WERI-Rb-1 (cell line): Measurements from ENCODE around the gene NCOA1.
"Not testable (repeated sequence)": the region's sequence is repeated elsewhere in the genome, so short reads cannot be mapped to it uniquely, and the experiment has no call there.

ENCODE experiments used
- DNase-seq: peaks from one replicate; pipeline ENCODE4 v3.0.0-alpha.2; 2020
- H3K27ac ChIP-seq: fragments of 250-450 bp; sonication (Bioruptor Pico); 2 replicates; pipeline ENCODE4 v1.5.1; 2020; ENCODE audit warnings: mild to moderate bottlenecking, moderate library complexity
- H3K27me3 ChIP-seq: fragments of 250-450 bp; sonication (Bioruptor Pico); 2 replicates; pipeline ENCODE4 v1.5.1; 2021; ENCODE audit warnings: mild to moderate bottlenecking, low read depth, moderate library complexity; ENCODE audit not compliant: insufficient read depth, severe bottlenecking
- H3K36me3 ChIP-seq: fragments of 250-450 bp; sonication (Bioruptor Pico); 2 replicates; pipeline ENCODE4 v1.5.1; 2020; ENCODE audit warnings: mild to moderate bottlenecking, moderate library complexity
- H3K4me3 ChIP-seq: 2 replicates; pipeline ENCODE4 v1.5.1; 2011; ENCODE audit warnings: low read depth, mild to moderate bottlenecking, control low read depth, low read length
- H3K9me3 ChIP-seq: fragments of 250-450 bp; sonication (Bioruptor Pico); 2 replicates; pipeline ENCODE4 v1.5.1; 2021; ENCODE audit warnings: mild to moderate bottlenecking, moderate library complexity; ENCODE audit not compliant: severe bottlenecking
- CTCF ChIP-seq: IDR thresholded peaks from 2 replicates; pipeline ENCODE4 v1.5.1; 2011; ENCODE audit warnings: low read depth, mild to moderate bottlenecking, control low read depth, inconsistent platforms, low read length

The NCOA1 gene

DNA sequence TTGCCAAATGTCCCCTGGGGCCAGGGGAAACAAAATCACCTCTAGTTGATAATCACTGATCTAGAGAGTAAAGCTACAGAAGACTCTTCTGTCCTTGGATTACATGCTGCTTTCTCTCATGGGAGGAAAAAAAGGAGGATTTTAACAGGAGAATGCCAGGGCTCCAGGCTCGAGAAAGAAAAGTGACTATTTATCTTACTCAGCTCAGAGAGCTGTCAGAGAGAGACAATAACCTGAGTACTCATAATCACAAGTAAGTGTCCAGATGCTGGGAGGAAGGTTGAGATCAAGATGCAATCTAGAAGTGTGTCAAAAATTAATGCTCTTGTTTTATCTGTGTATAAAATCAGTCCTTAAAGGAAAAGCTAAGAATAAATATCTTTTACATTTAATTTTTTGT is 168.8 kb downstream of the NCOA1 start:
- Histone ChIP-seq H3K36me3 (no peaks in the 10 kb centered on the region), H3K27me3 (no peaks in the 10 kb centered on the region), H3K27ac (no peak overlapping the region), H3K4me3 (no peak overlapping the region), H3K9me3 (no peaks in the 10 kb centered on the region)
- TF ChIP-seq CTCF = no peak
- peak; percentile 26 for DNase-seq

DNA sequence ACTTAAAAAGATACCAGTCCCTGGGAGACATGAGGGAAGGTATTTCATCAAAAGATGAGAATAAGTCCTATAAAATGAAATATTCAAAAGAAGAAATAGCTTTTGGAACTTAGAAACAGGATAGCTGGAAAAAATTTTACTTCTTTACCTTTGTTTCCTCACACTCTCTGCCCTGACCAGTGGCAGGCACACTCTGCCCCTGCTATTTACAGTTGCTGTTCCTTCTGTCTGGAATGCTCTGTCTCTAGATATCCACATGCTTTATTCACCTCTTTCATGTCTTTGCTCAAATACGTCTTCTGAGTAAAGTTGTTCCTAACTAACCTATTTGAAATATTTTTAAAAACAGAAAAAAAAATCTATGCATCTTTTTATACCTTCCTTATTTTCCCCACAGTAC is 176.5 kb downstream of the NCOA1 start:
- no peak for DNase-seq

DNA sequence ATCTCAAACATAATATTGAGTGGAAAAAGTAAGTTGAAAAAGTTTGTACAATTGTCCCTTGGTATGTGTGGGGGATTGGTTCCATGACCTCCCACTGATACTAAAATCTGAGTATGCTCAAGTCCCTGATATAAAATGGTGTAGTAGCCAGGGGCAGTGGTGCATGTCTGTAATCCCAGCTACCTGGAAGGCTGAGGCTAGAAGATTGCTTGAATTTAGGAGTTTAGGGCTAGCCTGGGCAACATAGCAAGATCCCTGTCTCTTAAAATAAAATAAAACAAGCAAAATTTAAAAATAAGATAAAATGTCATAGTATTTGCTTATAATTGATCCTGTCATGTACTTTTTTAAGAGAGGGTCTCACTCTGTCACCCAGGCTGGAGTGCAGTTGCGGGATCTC is 180.2 kb downstream of the NCOA1 start:
- TF ChIP-seq CTCF = no peak
- H3K4me3 ChIP-seq = no peak overlapping the region

More for the DNA sequence above, 176.5 kb downstream of the NCOA1 start:
- TF ChIP-seq CTCF = no peak
- Histone ChIP-seq H3K27ac (no peak overlapping the region), H3K27me3 (no peaks in the 10 kb centered on the region), H3K9me3 (no peaks in the 10 kb centered on the region), H3K36me3 (peaks cover 5% of the 10 kb centered on the region; the same call in 1 of the 2 replicates), H3K4me3 (no peak overlapping the region)

GRCh38 chr2:24672589-24672988 is 181.5 kb downstream of the NCOA1 start:
- H3K27ac ChIP-seq = no peak overlapping the region
- no peak for DNase-seq
- H3K36me3 ChIP-seq = peaks cover 2% of the 10 kb centered on the region
- no peaks in the 10 kb centered on the region for H3K27me3 ChIP-seq
- no peak overlapping the region for H3K4me3 ChIP-seq
- no peaks in the 10 kb centered on the region for H3K9me3 ChIP-seq
- no peak for TF ChIP-seq CTCF

More for the DNA sequence above, 180.2 kb downstream of the NCOA1 start:
- H3K36me3 ChIP-seq = peaks cover 5% of the 10 kb centered on the region; the same call in 1 of the 2 replicates
- H3K27ac ChIP-seq = no peak overlapping the region
- no peak for DNase-seq
- H3K27me3 ChIP-seq = no peaks in the 10 kb centered on the region
- H3K9me3 ChIP-seq = no peaks in the 10 kb centered on the region

DNA sequence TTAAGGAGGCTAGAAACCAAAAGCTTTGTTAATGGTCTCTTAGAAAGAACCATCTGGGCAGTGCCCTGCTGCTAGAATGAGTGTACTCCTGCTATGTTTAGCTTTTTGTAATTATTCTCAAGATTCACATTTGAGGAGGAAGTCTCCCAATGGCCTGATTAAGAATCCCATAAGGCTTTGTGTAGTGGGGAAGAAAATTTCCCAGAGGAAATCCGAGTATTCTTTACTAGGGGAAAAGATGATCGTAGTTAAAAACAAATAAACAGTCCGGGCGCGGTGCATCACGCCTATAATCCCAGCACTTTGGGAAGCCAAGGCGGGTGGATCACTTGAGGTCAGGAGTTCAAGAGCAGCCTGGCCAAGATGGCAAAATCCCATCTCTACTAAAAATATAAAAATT is 184.3 kb downstream of the NCOA1 start:
- Histone ChIP-seq H3K27me3 (no peaks in the 10 kb centered on the region), H3K36me3 (peaks cover 6% of the 10 kb centered on the region), H3K9me3 (peaks cover 7% of the 10 kb centered on the region), H3K4me3 (no peak overlapping the region), H3K27ac (no peak overlapping the region)
- TF ChIP-seq CTCF = no peak
- no peak for DNase-seq

DNA sequence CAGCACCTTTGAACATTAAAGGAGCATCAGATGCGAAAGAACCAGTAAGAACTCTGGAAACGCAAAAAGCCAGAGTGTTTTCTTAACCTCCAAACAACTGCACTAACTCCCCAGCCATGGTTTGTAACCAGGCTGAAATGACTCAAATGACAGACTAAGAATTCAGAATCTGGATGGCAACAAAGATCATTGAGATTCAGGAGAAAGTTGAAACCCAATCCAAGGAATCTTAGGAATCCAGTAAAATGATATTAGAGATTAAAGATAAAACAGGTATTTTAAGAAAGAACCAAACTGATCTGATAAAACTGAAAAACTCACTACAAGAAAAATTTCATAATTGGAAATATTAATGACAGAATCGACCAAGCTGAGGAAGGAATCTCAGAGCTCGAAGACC is 185.4 kb downstream of the NCOA1 start:
- H3K27me3 ChIP-seq = no peaks in the 10 kb centered on the region
- peaks cover 7% of the 10 kb centered on the region for H3K36me3 ChIP-seq
- no peak for TF ChIP-seq CTCF
- no peak overlapping the region for H3K27ac ChIP-seq
- H3K9me3 ChIP-seq = peaks cover 7% of the 10 kb centered on the region
- no peak overlapping the region for H3K4me3 ChIP-seq
- DNase-seq = no peak

- H3K27me3 ChIP-seq, H3K36me3 ChIP-seq, H3K27ac ChIP-seq, H3K4me3 ChIP-seq, DNase-seq, H3K9me3 ChIP-seq: not testable (repeated sequence)
Observed at GRCh38 chr2:24678066-24678465, 187.0 kb downstream of the NCOA1 start.
